Activated CD4-positive, alpha-beta T cell treated with anti-CD3 and anti-CD28 coated beads for 36 hours (primary cell): ENCODE results near the gene GATAD2B. TPM values are rescaled to one million over a fixed set of nuclear protein-coding genes. Genes with fewer than 3 reads are reported as not detected.
A peak's percentile ranks its signal among the peaks of the same experiment; 100 is the strongest.

ENCODE experiments used
- ATAC-seq: fragments of 200-7000 bp; cut with Tn5 transposase; one replicate; pipeline ENCODE4 v1.10.0; 2021; ENCODE audit warnings: mild to moderate bottlenecking, moderate library complexity
- CTCF ChIA-PET: fragments of 350-600 bp; sonication (Branson Sonifier 250); formaldehyde crosslinking; loops from one replicate; lab custom pipeline; 2021; ENCODE audit warnings: antibody characterized with exemption; lab: Charles Lee
- POLR2A ChIA-PET: fragments of 350-600 bp; sonication (Branson Sonifier 250); formaldehyde crosslinking; loops from one replicate; lab custom pipeline; 2021; ENCODE audit warnings: antibody characterized with exemption, inconsistent platforms; lab: Charles Lee
- DNase-seq: peaks from one replicate; pipeline ENCODE4 v3.0.0-alpha.2; 2020
- H3K27ac Mint-ChIP-seq: one replicate; pipeline ENCODE4 v1.8.0; 2021; ENCODE audit warnings: mixed read lengths
- H3K27me3 Mint-ChIP-seq: one replicate; pipeline ENCODE4 v1.8.0; 2021; ENCODE audit warnings: mixed read lengths
- H3K36me3 Mint-ChIP-seq: one replicate; pipeline ENCODE4 v1.8.0; 2021; ENCODE audit warnings: low read depth, mixed read lengths
- H3K4me1 Mint-ChIP-seq: one replicate; pipeline ENCODE4 v1.8.0; 2021; ENCODE audit warnings: mixed read lengths
- H3K4me3 Mint-ChIP-seq: one replicate; pipeline ENCODE4 v1.8.0; 2021; ENCODE audit warnings: mild to moderate bottlenecking, moderate library complexity, mixed read lengths
- H3K9me3 Mint-ChIP-seq: one replicate; pipeline ENCODE4 v1.8.0; 2021; ENCODE audit warnings: low read depth, mixed read lengths
- intact Hi-C, 2 experiments: fragments of 100-400 bp; cut with DNase I in 1 of 2; cut with micrococcal nuclease in 1 of 2; formaldehyde crosslinking; loops; one replicate each; pipeline versions ENCODE4 v1.14.2 to v1.15.1; 2022 to 2024; cut with DNase I, micrococcal nuclease
- total RNA-seq, 2 experiments: library from RNA; stranded (reverse); gene quantifications; one replicate each; pipeline ENCODE4 v1.2.3, GENCODE V29; 2021

GATAD2B gene
- total RNA-seq, 2 experiments from 2014 or later, result 57.0 to 63.9 TPM

DNA sequence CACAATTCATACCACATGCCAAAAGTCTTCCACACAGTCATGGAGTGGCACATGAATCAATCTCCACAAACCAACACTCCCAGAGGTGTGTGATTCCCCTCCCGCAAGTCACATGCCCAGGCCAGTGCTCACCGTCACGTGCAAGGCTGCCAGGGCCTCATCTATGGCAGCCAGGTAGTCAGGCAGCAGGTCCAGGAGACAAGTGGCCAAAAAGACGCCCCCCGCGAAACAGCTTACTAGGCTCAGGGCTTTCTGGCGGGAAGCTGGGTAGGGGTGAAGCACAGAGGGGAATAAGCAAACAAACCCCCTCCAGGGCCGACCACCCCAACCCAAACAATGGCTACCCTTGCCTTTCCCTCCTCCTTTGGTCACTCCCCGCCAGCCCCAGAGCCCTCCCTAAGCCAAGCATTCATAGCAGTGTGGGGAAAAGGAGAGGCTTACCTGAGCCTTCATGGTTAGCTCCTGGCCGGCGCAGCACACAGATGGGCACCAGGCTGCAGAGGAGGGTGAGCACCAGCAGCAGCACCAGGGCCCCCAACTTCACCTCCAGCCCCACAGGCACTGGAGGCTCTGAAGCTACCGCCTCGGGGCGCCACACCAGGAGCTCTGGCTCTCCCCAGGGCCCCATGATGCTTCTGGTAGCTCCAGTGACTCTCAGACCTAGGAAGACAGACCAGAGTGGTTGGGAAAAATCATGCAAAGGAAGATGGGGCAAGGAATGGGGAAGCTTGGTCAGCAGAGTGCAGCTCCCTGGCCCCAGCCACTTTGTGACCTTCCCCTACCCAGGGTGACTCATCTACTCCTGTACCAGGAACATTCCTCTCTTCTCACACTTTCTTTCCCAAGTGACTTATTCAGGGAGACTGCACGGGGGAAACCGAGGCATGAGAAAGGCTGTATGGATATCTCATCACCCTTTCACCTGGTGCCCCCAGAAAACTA lies 39.6 kb upstream of the GATAD2B start:
- no peaks in the 10 kb centered on the region for H3K9me3 Mint-ChIP-seq
- intact Hi-C loops, result loop anchor here (1.0 to 10.0 kb wide), 7 partner anchors 15 to 428 kb away; partner anchors contain the start of genes S100A6 (in 2 of the 2), DENND4B (in 1 of the 2), JTB (in 1 of the 2) and S100A2 (in 1 of the 2)
- peak; percentile 51 for DNase-seq
- peak overlapping the region; percentile 94 for H3K27ac Mint-ChIP-seq
- peaks cover 21% of the 10 kb centered on the region for H3K36me3 Mint-ChIP-seq
- no peaks in the 10 kb centered on the region for H3K27me3 Mint-ChIP-seq
- ChIA-PET CTCF (interaction anchor here (0.7 to 3.2 kb wide), 8 partner anchors 13 to 1104 kb away, joined by 3 to 26 read pairs (median 6); partner anchors contain the start of genes DENND4B, JTB and RAB13), POLR2A (interaction anchor here (1.1 to 2.5 kb wide), 8 partner anchors 9 to 40 kb away, joined by 4 to 17 read pairs (median 6); partner anchors contain the start of genes DENND4B, GATAD2B, JTB and RPS27)
- peak overlapping the region; percentile 81 for H3K4me3 Mint-ChIP-seq
- H3K4me1 Mint-ChIP-seq, result peaks cover 42% of the 10 kb centered on the region
- ATAC-seq, result no peak

DNA sequence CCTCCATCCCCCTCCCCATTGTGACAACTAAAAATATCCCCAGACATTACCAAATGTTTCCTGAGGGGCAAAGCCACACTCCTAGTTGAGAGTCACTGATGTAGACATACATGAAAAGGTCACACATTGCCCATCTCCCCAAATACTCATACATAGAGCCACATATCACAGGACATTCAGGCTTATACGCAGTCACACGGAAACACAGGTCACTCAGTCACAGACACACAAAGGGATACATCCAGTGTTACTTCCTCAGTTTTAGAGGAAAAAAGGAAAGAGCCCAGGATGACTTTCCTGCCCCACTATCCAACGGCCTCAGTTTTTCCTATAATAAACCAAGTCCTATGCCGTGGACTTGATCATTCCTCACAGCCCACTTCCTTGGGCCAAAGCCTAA lies 38.6 kb upstream of the GATAD2B start:
- intact Hi-C loops, result loop anchor here (5.0 to 10.0 kb wide), 3 partner anchors 387 to 427 kb away; partner anchors contain the start of genes S100A6 (in 2 of the 2) and S100A2 (in 1 of the 2)

GRCh38 chr1:153960206-153960605 lies 37.4 kb upstream of the GATAD2B start:
- no peaks in the 10 kb centered on the region for H3K9me3 Mint-ChIP-seq
- no peaks in the 10 kb centered on the region for H3K27me3 Mint-ChIP-seq
- intact Hi-C loops, result loop anchor here (5.0 to 10.0 kb wide), 3 partner anchors 385 to 425 kb away; partner anchors contain the start of genes S100A6 (in 2 of the 2) and S100A2 (in 1 of the 2)
- H3K36me3 Mint-ChIP-seq, result peaks cover 15% of the 10 kb centered on the region
- H3K4me1 Mint-ChIP-seq, result peaks cover 49% of the 10 kb centered on the region
- no peak overlapping the region for H3K4me3 Mint-ChIP-seq
- POLR2A ChIA-PET, result interaction anchor here (2.9 kb wide), 1 partner anchor 30 kb away, joined by 12 read pairs; the partner anchor contains the start of gene RPS27
- CTCF ChIA-PET, result interaction anchor here (0.5 to 1.0 kb wide), 2 partner anchors 41 to 229 kb away, joined by 3 read pairs; no protein-coding TSS in a partner anchor
- DNase-seq, result no peak
- ATAC-seq, result no peak
- H3K27ac Mint-ChIP-seq, result no peak overlapping the region

More for the DNA sequence above, 38.6 kb upstream of the GATAD2B start:
- POLR2A ChIA-PET, result interaction anchor here (2.1 kb wide), 1 partner anchor 17 kb away, joined by 6 read pairs; no protein-coding TSS in a partner anchor
- no peak for DNase-seq
- CTCF ChIA-PET, result interaction anchor here (0.7 kb wide), 1 partner anchor 23 kb away, joined by 3 read pairs; no protein-coding TSS in a partner anchor
- Mint-ChIP-seq H3K27ac (peak overlapping the region; percentile 94), H3K27me3 (no peaks in the 10 kb centered on the region), H3K4me1 (peaks cover 49% of the 10 kb centered on the region), H3K36me3 (peaks cover 17% of the 10 kb centered on the region), H3K4me3 (peak overlapping the region; percentile 81), H3K9me3 (no peaks in the 10 kb centered on the region)
- ATAC-seq, result no peak

- ATAC-seq (no peak), DNase-seq (no peak)
- CTCF ChIA-PET, result interaction anchor here (1.0 to 1.7 kb wide), 2 partner anchors 18 to 40 kb away, joined by 3 to 4 read pairs; partner anchors contain the start of gene JTB
- Mint-ChIP-seq H3K27ac (peak overlapping the region; percentile 95), H3K4me3 (no peak overlapping the region), H3K9me3 (no peaks in the 10 kb centered on the region), H3K36me3 (peaks cover 18% of the 10 kb centered on the region), H3K4me1 (peaks cover 52% of the 10 kb centered on the region), H3K27me3 (no peaks in the 10 kb centered on the region)
- intact Hi-C loops, result loop anchor here in 1 of 2 experiments (5.0 kb wide), 1 partner anchor 232 kb away; the partner anchor contains the start of gene INTS3
- POLR2A ChIA-PET, result interaction anchor here (0.8 to 2.9 kb wide), 3 partner anchors 15 to 31 kb away, joined by 3 to 12 read pairs (median 8); partner anchors contain the start of genes JTB and RPS27
Observed at GRCh38 chr1:153959454-153959853, 36.7 kb upstream of the GATAD2B start.

GRCh38 chr1:153958961-153959260 lies 36.1 kb upstream of the GATAD2B start:
- Mint-ChIP-seq H3K27me3 (no peaks in the 10 kb centered on the region), H3K9me3 (no peaks in the 10 kb centered on the region), H3K4me3 (peak overlapping the region; percentile 99), H3K4me1 (peaks cover 53% of the 10 kb centered on the region), H3K36me3 (peaks cover 24% of the 10 kb centered on the region), H3K27ac (peak overlapping the region; percentile 95)
- ChIA-PET CTCF (interaction anchor here (0.7 to 1.7 kb wide), 3 partner anchors 19 to 468 kb away, joined by 3 to 4 read pairs (median 3); partner anchors contain the start of gene JTB), POLR2A (interaction anchor here (0.8 to 2.9 kb wide), 4 partner anchors 8 to 32 kb away, joined by 3 to 12 read pairs (median 8); partner anchors contain the start of genes CREB3L4, JTB and RPS27)
- ATAC-seq (no peak), DNase-seq (no peak)
- intact Hi-C loops, result loop anchor here (1.0 to 5.0 kb wide), 9 partner anchors 8 to 301 kb away; partner anchors contain the start of genes JTB (in 2 of the 2), RPS27 (in 2 of the 2), CREB3L4 (in 1 of the 2) and DENND4B (in 1 of the 2)

DNA sequence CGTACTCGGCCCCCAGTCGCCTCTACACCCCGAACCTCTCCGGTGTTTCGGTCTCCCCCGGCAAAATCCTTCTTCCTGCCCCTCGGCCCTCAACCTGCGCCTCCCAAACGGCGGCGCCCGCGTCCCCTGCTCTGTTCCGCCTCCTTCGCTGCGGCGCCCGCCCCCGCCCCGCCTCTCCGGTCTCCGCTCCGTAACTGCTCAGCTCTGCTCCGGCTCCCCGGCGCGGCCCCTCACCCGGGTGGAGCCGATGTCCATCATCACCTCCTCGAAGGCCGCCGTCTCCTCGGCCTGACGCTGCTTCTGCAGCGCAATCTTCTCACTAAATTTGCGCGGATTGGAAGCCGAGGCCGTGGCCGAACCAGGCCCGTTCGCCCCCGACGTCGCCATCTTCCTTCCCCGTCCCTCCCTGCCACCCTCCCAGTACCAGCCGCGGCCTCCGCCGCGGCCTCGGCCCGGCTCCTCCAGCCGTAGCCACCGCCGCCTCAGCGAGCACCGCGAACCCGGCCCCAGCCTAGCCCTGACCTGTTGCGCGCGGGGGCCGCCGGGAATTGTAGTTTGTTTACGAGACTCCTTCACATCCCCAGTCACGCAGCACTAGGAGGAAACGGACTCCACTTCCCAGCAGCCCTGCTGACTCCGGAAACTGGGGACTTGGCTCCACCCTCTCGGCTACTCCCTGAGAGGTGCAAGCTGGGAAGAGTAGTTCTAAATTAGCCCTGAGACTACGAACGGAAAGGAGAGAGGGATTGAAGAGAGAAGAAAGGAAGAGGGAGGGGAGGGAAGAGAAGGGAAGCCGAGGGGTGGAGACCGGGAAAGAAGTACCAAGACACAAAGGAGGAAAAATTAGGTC lies 35.6 kb upstream of the GATAD2B start, which contains the start of gene CRTC2:
CRTC2 (minus strand) TSS at position 502 of the 850 bp plus-strand sequence; CDS start at position 387, 115 bp downstream.
- intact Hi-C loops, result loop anchor here (1.0 to 5.0 kb wide), 9 partner anchors 9 to 300 kb away; partner anchors contain the start of genes JTB (in 2 of the 2), RPS27 (in 2 of the 2), CREB3L4 (in 1 of the 2) and DENND4B (in 1 of the 2)
- no peaks in the 10 kb centered on the region for H3K9me3 Mint-ChIP-seq
- POLR2A ChIA-PET, result interaction anchor here (0.8 to 2.9 kb wide), 4 partner anchors 9 to 32 kb away, joined by 3 to 12 read pairs (median 8); partner anchors contain the start of genes CREB3L4, JTB and RPS27
- H3K4me3 Mint-ChIP-seq, result peak within 1 kb of the TSS; percentile 99
- peak within 1 kb of the TSS; percentile 95 for H3K27ac Mint-ChIP-seq
- CTCF ChIA-PET, result interaction anchor here (0.7 to 3.2 kb wide), 6 partner anchors 12 to 468 kb away, joined by 3 to 12 read pairs (median 4); partner anchors contain the start of genes DENND4B, JTB and RAB13
- peak; percentile 99 for DNase-seq
- peaks cover 22% of the 10 kb centered on the region for H3K36me3 Mint-ChIP-seq
- peaks cover 55% of the 10 kb centered on the region for H3K4me1 Mint-ChIP-seq
- ATAC-seq, result peak; percentile 90
- H3K27me3 Mint-ChIP-seq, result no peaks in the 10 kb centered on the region

DNA sequence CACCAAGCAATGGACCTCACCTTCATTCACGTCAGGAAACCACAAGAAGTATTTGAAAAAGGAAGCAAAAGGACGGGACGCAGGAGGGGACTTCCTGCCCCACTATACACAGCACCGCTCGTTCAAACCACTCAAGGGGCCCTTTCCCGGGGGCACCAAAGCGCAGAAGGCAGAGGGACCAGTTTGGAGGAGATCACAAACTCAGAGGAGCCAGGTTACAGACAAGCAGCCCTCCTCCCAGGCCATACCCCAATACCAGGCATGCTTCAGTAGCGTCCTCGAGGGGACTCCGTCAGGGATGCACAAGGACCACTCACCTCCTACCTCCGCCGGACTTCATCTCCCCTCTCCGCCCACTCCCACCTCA lies 35.0 kb upstream of the GATAD2B start:
- POLR2A ChIA-PET, result interaction anchor here (2.2 to 2.9 kb wide), 2 partner anchors 10 to 33 kb away, joined by 8 to 12 read pairs; partner anchors contain the start of genes CREB3L4 and RPS27
- CTCF ChIA-PET, result interaction anchor here (0.7 to 3.2 kb wide), 4 partner anchors 11 to 74 kb away, joined by 4 to 12 read pairs (median 8); partner anchors contain the start of genes DENND4B, JTB and RAB13
- peak overlapping the region; percentile 99 for H3K4me3 Mint-ChIP-seq
- H3K9me3 Mint-ChIP-seq, result no peaks in the 10 kb centered on the region
- H3K27ac Mint-ChIP-seq, result peak overlapping the region; percentile 95
- peaks cover 25% of the 10 kb centered on the region for H3K36me3 Mint-ChIP-seq
- DNase-seq (peak; percentile 64), ATAC-seq (peak; percentile 11)
- H3K27me3 Mint-ChIP-seq, result no peaks in the 10 kb centered on the region
- intact Hi-C loops, result loop anchor here (1.0 to 5.0 kb wide), 10 partner anchors 10 to 299 kb away; partner anchors contain the start of genes JTB (in 2 of the 2), RPS27 (in 2 of the 2), CREB3L4 (in 1 of the 2) and DENND4B (in 1 of the 2)
- H3K4me1 Mint-ChIP-seq, result peaks cover 54% of the 10 kb centered on the region

DNA sequence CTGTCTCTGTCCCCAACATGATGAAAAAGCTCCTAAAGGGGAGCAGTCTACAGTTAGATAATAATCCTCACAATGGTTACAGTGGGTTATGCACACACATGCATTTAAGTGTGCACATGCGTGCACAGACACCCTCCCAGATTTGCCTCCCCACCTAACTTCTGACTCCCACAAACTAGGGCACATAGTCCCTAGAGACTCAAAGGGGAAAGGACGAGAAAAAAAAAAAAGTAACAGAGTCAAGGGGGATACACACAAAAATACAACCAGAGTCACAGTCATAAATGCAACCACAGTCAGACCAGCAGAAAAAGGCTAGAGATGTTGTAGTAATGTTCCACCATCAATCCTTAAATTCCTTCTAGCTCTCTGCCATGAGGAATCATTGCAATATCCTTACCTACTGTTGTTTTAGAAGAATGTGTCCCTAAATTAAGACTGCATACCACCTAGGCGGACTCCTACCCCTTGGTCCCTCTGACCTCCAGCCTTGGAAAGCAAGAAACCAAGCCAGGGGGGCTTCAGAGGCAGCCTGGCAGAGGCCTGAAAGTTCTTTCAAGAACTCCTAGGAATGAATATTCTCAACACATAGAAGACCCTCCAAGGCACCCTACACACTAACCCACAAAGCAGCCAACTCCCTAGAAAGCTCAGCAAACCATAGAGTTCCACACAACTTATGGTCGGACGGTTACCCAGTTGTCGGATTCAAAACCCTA lies 34.4 kb upstream of the GATAD2B start:
- ATAC-seq (no peak), DNase-seq (no peak)
- POLR2A ChIA-PET, result interaction anchor here (1.1 to 2.9 kb wide), 3 partner anchors 10 to 34 kb away, joined by 3 to 12 read pairs (median 8); partner anchors contain the start of genes CREB3L4 and RPS27
- peak overlapping the region; percentile 95 for H3K27ac Mint-ChIP-seq
- H3K27me3 Mint-ChIP-seq, result no peaks in the 10 kb centered on the region
- peak overlapping the region; percentile 99 for H3K4me3 Mint-ChIP-seq
- CTCF ChIA-PET, result interaction anchor here (0.7 to 3.2 kb wide), 4 partner anchors 10 to 74 kb away, joined by 4 to 12 read pairs (median 8); partner anchors contain the start of genes DENND4B and RAB13
- intact Hi-C loops, result loop anchor here (1.0 to 5.0 kb wide), 2 partner anchors 12 to 230 kb away; partner anchors contain the start of gene INTS3 (in 1 of the 2)
- H3K36me3 Mint-ChIP-seq, result peaks cover 27% of the 10 kb centered on the region
- no peaks in the 10 kb centered on the region for H3K9me3 Mint-ChIP-seq
- H3K4me1 Mint-ChIP-seq, result peaks cover 48% of the 10 kb centered on the region

DNA sequence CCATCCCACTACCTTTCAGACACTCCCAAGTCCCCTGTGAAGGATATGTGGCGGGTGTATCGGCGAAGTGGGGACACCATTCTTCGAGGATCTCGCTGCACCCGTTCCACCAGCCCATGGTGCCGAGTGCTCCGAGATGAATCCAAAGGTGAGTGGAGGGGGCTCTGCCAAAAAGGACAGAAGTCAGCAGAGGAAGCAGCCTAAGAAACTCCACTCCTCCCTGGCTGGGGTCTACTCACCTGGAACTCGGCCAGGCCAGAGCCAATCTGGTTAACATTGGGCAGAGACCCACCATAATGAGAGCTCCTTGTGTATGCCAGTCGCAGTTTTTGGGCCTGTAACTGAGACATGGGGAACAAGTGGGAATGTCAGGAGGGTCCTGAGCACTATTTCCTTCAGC lies 32.1 kb upstream of the GATAD2B start:
- POLR2A ChIA-PET, result interaction anchor here (0.9 kb wide), 1 partner anchor 10 kb away, joined by 3 read pairs; no protein-coding TSS in a partner anchor
- DNase-seq, result no peak
- Mint-ChIP-seq H3K9me3 (no peaks in the 10 kb centered on the region), H3K36me3 (peaks cover 38% of the 10 kb centered on the region), H3K27me3 (no peaks in the 10 kb centered on the region), H3K27ac (no peak overlapping the region), H3K4me1 (peaks cover 37% of the 10 kb centered on the region), H3K4me3 (no peak overlapping the region)
- intact Hi-C loops, result loop anchor here in 1 of 2 experiments (5.0 kb wide), 1 partner anchor 228 kb away; the partner anchor contains the start of gene INTS3
- CTCF ChIA-PET, result no interaction called here
- no peak for ATAC-seq
